Tibial nerve (tissue), 3 donors: ENCODE results near the gene SIDT1.

Experiments used
- POLR2A ChIP-seq, 2 donors: fragments of 450-650 bp; IDR thresholded peaks; one replicate each; pipeline ENCODE4 v1.6.1; 2017; ENCODE audit warnings: antibody characterized with exemption in 2 of 2, mild to moderate bottlenecking in 2 of 2, moderate library complexity in 2 of 2
- TF ChIP-seq, protein P1 (sequence below), 5 experiments: fragments of 200-600 bp in 3 of 5; fragments of 450-650 bp in 2 of 5; sonication (generic) in 3 of 5; IDR thresholded peaks; one replicate each; pipeline ENCODE4 v1.5.1; 2016 to 2019; ENCODE audit warnings: antibody characterized with exemption in 5 of 5, mild to moderate bottlenecking in 3 of 5, moderate library complexity in 2 of 5

DNA sequence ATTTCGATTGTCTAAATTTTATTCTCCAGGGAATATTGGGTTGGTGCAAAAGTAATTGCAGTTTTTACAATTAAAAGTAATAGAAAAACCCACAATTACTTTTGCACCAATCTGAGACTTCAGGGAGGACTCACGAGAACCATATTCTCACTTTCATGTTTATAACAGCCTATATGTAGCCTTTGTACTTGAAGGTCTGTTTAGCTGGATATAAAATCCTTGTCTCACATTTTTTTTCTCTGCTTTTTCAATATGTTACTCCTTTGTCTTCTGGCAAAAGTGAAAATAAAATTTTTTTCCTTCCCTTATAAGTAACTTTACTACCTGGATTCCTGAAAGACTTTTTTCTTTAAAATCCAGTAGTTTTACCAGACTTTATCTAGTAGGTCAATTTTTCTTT is 9.2 kb downstream of the SIDT1 start:
- no peak for TF ChIP-seq POLR2A (IDR thresholded peaks at IDR 0.05)
- TF ChIP-seq, protein P1, sequence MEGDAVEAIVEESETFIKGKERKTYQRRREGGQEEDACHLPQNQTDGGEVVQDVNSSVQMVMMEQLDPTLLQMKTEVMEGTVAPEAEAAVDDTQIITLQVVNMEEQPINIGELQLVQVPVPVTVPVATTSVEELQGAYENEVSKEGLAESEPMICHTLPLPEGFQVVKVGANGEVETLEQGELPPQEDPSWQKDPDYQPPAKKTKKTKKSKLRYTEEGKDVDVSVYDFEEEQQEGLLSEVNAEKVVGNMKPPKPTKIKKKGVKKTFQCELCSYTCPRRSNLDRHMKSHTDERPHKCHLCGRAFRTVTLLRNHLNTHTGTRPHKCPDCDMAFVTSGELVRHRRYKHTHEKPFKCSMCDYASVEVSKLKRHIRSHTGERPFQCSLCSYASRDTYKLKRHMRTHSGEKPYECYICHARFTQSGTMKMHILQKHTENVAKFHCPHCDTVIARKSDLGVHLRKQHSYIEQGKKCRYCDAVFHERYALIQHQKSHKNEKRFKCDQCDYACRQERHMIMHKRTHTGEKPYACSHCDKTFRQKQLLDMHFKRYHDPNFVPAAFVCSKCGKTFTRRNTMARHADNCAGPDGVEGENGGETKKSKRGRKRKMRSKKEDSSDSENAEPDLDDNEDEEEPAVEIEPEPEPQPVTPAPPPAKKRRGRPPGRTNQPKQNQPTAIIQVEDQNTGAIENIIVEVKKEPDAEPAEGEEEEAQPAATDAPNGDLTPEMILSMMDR (IDR thresholded peaks at IDR 0.05): no peak
